SK-N-SH (cell line): ENCODE measurements around the gene FERD3L. TPM values are rescaled to one million over a fixed set of nuclear protein-coding genes. Genes with fewer than 3 reads are reported as not detected.

ENCODE experiments used
- CTCF ChIA-PET: fragments of 300-600, 350-600 bp; formaldehyde crosslinking; extraction: SDS; loops from one replicate; lab custom pipeline; 2021; lab: Yijun Ruan, JAX
- POLR2A ChIA-PET: fragments of 350-600 bp; sonication (Branson Sonifier 250); formaldehyde crosslinking; extraction: SDS; loops from one replicate; lab custom pipeline; 2020; ENCODE audit warnings: antibody characterized with exemption, inconsistent platforms; lab: Yijun Ruan, JAX
- DNase-seq: peaks from one replicate; pipeline ENCODE4 v3.0.0; 2012
- H2AFZ ChIP-seq: fragments of 200-600 bp; sonication (generic); 2 replicates; pipeline ENCODE4 v1.8.1; 2016; ENCODE audit warnings: antibody characterized with exemption, mild to moderate bottlenecking, low read depth
- H3F3A ChIP-seq: fragments of 200-600 bp; sonication (generic); replicated peaks from 2 replicates; pipeline ENCODE3; 2016; ENCODE audit warnings: antibody characterized with exemption, mild to moderate bottlenecking; ENCODE audit not compliant: insufficient read depth
- H3K27ac ChIP-seq, 2 experiments: fragments of 200-500 bp in 1 of 2; fragments of 200-600 bp in 1 of 2; sonication (Bioruptor generic) in 1 of 2; sonication (generic), shearing (Covaris generic) in 1 of 2; 2 replicates each; pipeline versions ENCODE4 v1.5.1 to v1.6.1; 2014 to 2016; ENCODE audit warnings: low read depth in 2 of 2, inconsistent platforms in 1 of 2, low read length in 1 of 2, mild to moderate bottlenecking in 1 of 2, mixed read lengths in 1 of 2
- H3K27me3 ChIP-seq: fragments of 200-600 bp; sonication (generic), shearing (Covaris generic); 2 replicates; pipeline ENCODE4 v1.6.1; 2016; ENCODE audit warnings: mixed run types; ENCODE audit not compliant: insufficient read depth
- H3K36me3 ChIP-seq, 2 experiments: fragments of 200-500 bp in 1 of 2; fragments of 200-600 bp in 1 of 2; sonication (Bioruptor generic) in 1 of 2; sonication (generic) in 1 of 2; replicated peaks in 1 of 2; 2 replicates each; pipeline versions ENCODE3 to v1.5.1; 2014 to 2016; ENCODE audit warnings: low read length in 1 of 2, mild to moderate bottlenecking in 1 of 2; ENCODE audit not compliant: insufficient read depth in 2 of 2, control insufficient read depth in 1 of 2
- H3K4me1 ChIP-seq, 2 experiments: fragments of 200-500 bp in 1 of 2; fragments of 200-600 bp in 1 of 2; sonication (Bioruptor generic) in 1 of 2; sonication (generic), shearing (Covaris generic) in 1 of 2; 2 replicates each; pipeline versions ENCODE4 v1.5.1 to v1.6.1; 2014 to 2016; ENCODE audit warnings: low read depth in 1 of 2, low read length in 1 of 2, mixed run types in 1 of 2; ENCODE audit not compliant: insufficient read depth in 2 of 2, control insufficient read depth in 1 of 2
- H3K4me2 ChIP-seq: fragments of 200-600 bp; sonication (generic), shearing (Covaris generic); 2 replicates; pipeline ENCODE4 v1.6.1; 2017; ENCODE audit warnings: mixed run types
- H3K4me3 ChIP-seq, 2 experiments: fragments of 200-500 bp in 1 of 2; fragments of 200-600 bp in 1 of 2; sonication (Bioruptor generic) in 1 of 2; sonication (generic), shearing (Covaris generic) in 1 of 2; 2 replicates each; pipeline versions ENCODE4 v1.5.1 to v1.8.1; 2014 to 2016; ENCODE audit warnings: low read depth in 2 of 2, inconsistent platforms in 1 of 2, low read length in 1 of 2, mild to moderate bottlenecking in 1 of 2, mixed read lengths in 1 of 2, moderate library complexity in 1 of 2
- H3K79me2 ChIP-seq: fragments of 200-600 bp; sonication (generic); 2 replicates; pipeline ENCODE4 v1.8.1; 2017; ENCODE audit warnings: mild to moderate bottlenecking; ENCODE audit not compliant: insufficient read depth
- H3K9ac ChIP-seq: fragments of 200-600 bp; sonication (generic); 2 replicates; pipeline ENCODE4 v1.6.1; 2017; ENCODE audit warnings: mixed run types
- H3K9me2 ChIP-seq: fragments of 200-600 bp; sonication (generic); 2 replicates; pipeline ENCODE4 v1.6.1; 2017; ENCODE audit warnings: mixed run types
- H3K9me3 ChIP-seq: fragments of 200-600 bp; sonication (generic); 2 replicates; pipeline ENCODE4 v1.6.1; 2017; ENCODE audit warnings: mixed run types, mild to moderate bottlenecking, moderate library complexity
- H4K20me1 ChIP-seq: fragments of 200-600 bp; sonication (generic); 2 replicates; pipeline ENCODE4 v1.6.1; 2017; ENCODE audit warnings: mild to moderate bottlenecking, mixed run types; ENCODE audit not compliant: insufficient read depth
- CHD2 ChIP-seq: fragments of 150-350 bp; IDR thresholded peaks from 2 replicates; pipeline ENCODE4 v1.6.1; 2018; ENCODE audit warnings: low read length; ENCODE audit not compliant: partially characterized antibody
- EP300 ChIP-seq, 2 experiments: IDR thresholded peaks; 2 replicates each; pipeline versions ENCODE4 v1.4.0 to v1.6.1; 2012; ENCODE audit warnings: borderline replicate concordance in 1 of 2, low read depth in 1 of 2, low read length in 1 of 2
- EZH2phosphoT487 ChIP-seq: fragments of 200-600 bp; sonication (generic); IDR thresholded peaks from 2 replicates; pipeline ENCODE4 v1.6.1; 2017; ENCODE audit warnings: low read depth, mixed run types, mild to moderate bottlenecking, antibody characterized with exemption, moderate library complexity, borderline replicate concordance
- FOSL2 ChIP-seq: IDR thresholded peaks from 2 replicates; pipeline ENCODE4 v1.4.0; 2012; ENCODE audit warnings: low read depth, mild to moderate bottlenecking, moderate library complexity, borderline replicate concordance
- GATA2 ChIP-seq: sonication (generic); formaldehyde crosslinking; IDR thresholded peaks from 2 replicates; pipeline ENCODE4 v1.5.0; 2020; ENCODE audit warnings: mild to moderate bottlenecking, missing genetic modification reagents
- MXI1 ChIP-seq: IDR thresholded peaks from 2 replicates; pipeline ENCODE4 v1.6.1; 2012; ENCODE audit warnings: mild to moderate bottlenecking, low read depth, low read length, improper control_type of control experiment
- NFIC ChIP-seq: IDR thresholded peaks from 2 replicates; pipeline ENCODE4 v1.4.0; 2012; ENCODE audit warnings: borderline replicate concordance
- RCOR1 ChIP-seq: fragments of 150-350 bp; IDR thresholded peaks from 2 replicates; pipeline ENCODE4 v1.6.1; 2017; ENCODE audit warnings: antibody characterized with exemption, low read length
- RFX5 ChIP-seq: IDR thresholded peaks from 2 replicates; pipeline ENCODE4 v1.6.1; 2012; ENCODE audit warnings: mild to moderate bottlenecking, improper control_type of control experiment, low read length
- SIN3A ChIP-seq: IDR thresholded peaks from 2 replicates; pipeline ENCODE4 v1.6.1; 2012; ENCODE audit warnings: low read depth, mild to moderate bottlenecking, low read length, moderate library complexity, borderline replicate concordance
- WGBS: methylation state at CpG from one replicate; pipeline ENCODE4 v1.1.6; 2017; ENCODE audit warnings: low lambda C conversion rate; 5-methylcytosine and 5-hydroxymethylcytosine counted together
- polyA plus RNA-seq, 3 experiments: library from polyadenylated mRNA; depleted of rRNA; stranded (reverse); fragments of >200 nt; gene quantifications; 2 replicates each; pipeline ENCODE4 v1.2.3, GENCODE V29; 2012
- TF ChIP-seq, protein P1 (sequence below): IDR thresholded peaks from 2 replicates; pipeline ENCODE4; 2012
- TF ChIP-seq, protein P2 (sequence below): fragments of 200-600 bp; sonication (generic); IDR thresholded peaks from 2 replicates; pipeline ENCODE4 v1.6.1; 2017; ENCODE audit warnings: antibody characterized with exemption, mild to moderate bottlenecking, moderate library complexity
- TF ChIP-seq, protein P3 (sequence below): fragments of 150-350 bp; IDR thresholded peaks from 2 replicates; pipeline ENCODE4 v1.6.1; 2017; ENCODE audit warnings: antibody characterized with exemption, low read length, low read depth, borderline replicate concordance
- TF ChIP-seq, protein P4 (sequence below): IDR thresholded peaks from 2 replicates; pipeline ENCODE4 v1.4.0; 2012; ENCODE audit warnings: low read depth, borderline replicate concordance
- TF ChIP-seq, protein P5 (sequence below): IDR thresholded peaks from 2 replicates; pipeline ENCODE4 v1.6.1; 2012; ENCODE audit warnings: mild to moderate bottlenecking, low read depth, low read length, moderate library complexity

The FERD3L gene
- polyA plus RNA-seq, 1 of the 3 experiments (the other 2 are of a cell fraction): not detected

DNA sequence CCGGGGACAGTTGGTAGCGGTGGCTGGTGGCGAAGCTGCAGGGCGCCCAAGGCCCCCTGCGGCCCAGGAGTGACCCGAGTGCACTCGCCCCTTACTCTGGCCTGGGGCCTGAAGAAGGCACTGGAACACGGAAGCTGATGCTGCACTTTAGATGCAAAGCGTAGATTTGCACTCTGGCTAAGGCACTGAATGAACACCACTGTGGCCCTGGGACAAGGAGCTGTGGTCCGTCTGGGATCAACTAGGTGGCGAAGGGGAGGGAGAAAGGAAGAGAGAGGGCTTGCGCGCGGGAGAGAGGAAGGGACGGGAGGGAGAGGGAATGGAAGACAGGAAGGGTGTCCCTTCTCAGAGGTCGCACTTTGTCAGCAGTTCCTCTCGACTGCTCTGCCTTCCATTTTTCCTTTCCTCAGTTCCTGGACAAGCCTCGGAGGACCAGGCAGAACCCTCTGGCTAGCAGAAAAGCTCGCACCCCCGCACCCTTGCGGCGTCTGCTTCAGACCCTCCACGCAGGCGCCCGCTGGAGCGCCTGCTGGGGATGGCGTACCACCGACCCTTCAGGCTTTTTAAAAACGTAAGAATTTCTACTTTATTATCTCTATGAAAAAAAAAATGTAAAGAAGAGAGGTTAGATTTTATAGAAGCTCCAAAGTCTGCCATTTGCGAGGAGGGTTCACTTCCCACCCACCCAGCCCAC lies 1.2 kb downstream of the FERD3L start:
- ChIA-PET POLR2A (no interaction called here), CTCF (no interaction called here)
- 68% methylated on average over 30 of the region's 30 CpGs for WGBS
- Histone ChIP-seq H3K4me2 (no peak overlapping the region), H3K79me2 (no peaks in the 10 kb centered on the region), H2AFZ (no peak overlapping the region), H3K27ac (no peak overlapping the region), H3K4me1 (no peaks in the 10 kb centered on the region), H3F3A (no peaks in the 10 kb centered on the region), H3K27me3 (no peaks in the 10 kb centered on the region), H3K36me3 (no peaks in the 10 kb centered on the region), H3K9me3 (no peaks in the 10 kb centered on the region)
- TF ChIP-seq GATA2 (CRISPR knock-in tag) (no peak), FOSL2 (no peak), EP300 (IDR thresholded peaks at IDR 0.05; ENCODE audit: borderline replicate concordance in 1 of 2, low read depth in 1 of 2, low read length in 1 of 2) (no peak)
- TF ChIP-seq, protein P1, sequence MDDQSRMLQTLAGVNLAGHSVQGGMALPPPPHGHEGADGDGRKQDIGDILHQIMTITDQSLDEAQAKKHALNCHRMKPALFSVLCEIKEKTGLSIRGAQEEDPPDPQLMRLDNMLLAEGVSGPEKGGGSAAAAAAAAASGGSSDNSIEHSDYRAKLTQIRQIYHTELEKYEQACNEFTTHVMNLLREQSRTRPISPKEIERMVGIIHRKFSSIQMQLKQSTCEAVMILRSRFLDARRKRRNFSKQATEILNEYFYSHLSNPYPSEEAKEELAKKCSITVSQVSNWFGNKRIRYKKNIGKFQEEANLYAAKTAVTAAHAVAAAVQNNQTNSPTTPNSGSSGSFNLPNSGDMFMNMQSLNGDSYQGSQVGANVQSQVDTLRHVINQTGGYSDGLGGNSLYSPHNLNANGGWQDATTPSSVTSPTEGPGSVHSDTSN: no peak
- TF ChIP-seq, all 33 proteins: peak for 0
- no peak overlapping the region for H3K9ac ChIP-seq
- H3K9me2 ChIP-seq: 0 out of 2 replicates have a peak, but pooled peaks cover 3% of the 10 kb centered on the region
- DNase-seq: peak; percentile 23
- H3K4me3 ChIP-seq: no peak overlapping the region
- no peaks in the 10 kb centered on the region for H4K20me1 ChIP-seq

GRCh38 chr7:19139706-19140327 lies 5.4 kb downstream of the FERD3L start:
- Histone ChIP-seq H4K20me1 (no peaks in the 10 kb centered on the region), H3K4me1 (no peaks in the 10 kb centered on the region), H3K9me3 (no peaks in the 10 kb centered on the region), H3K4me3 (no peak overlapping the region), H3K27ac (no peak overlapping the region), H3K9me2 (no peaks in the 10 kb centered on the region), H3F3A (no peaks in the 10 kb centered on the region), H3K36me3 (no peaks in the 10 kb centered on the region), H3K4me2 (no peak overlapping the region), H3K27me3 (no peaks in the 10 kb centered on the region), H2AFZ (no peak overlapping the region), H3K9ac (no peak overlapping the region), H3K79me2 (no peaks in the 10 kb centered on the region)
- WGBS: 56% methylated on average over 4 of the region's 4 CpGs
- POLR2A ChIA-PET: no interaction called here
- no peak for TF ChIP-seq MXI1
- no peak for TF ChIP-seq CHD2
- TF ChIP-seq EZH2phosphoT487: no peak
- TF ChIP-seq, protein P2, sequence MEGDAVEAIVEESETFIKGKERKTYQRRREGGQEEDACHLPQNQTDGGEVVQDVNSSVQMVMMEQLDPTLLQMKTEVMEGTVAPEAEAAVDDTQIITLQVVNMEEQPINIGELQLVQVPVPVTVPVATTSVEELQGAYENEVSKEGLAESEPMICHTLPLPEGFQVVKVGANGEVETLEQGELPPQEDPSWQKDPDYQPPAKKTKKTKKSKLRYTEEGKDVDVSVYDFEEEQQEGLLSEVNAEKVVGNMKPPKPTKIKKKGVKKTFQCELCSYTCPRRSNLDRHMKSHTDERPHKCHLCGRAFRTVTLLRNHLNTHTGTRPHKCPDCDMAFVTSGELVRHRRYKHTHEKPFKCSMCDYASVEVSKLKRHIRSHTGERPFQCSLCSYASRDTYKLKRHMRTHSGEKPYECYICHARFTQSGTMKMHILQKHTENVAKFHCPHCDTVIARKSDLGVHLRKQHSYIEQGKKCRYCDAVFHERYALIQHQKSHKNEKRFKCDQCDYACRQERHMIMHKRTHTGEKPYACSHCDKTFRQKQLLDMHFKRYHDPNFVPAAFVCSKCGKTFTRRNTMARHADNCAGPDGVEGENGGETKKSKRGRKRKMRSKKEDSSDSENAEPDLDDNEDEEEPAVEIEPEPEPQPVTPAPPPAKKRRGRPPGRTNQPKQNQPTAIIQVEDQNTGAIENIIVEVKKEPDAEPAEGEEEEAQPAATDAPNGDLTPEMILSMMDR: no peak
- TF ChIP-seq RCOR1: no peak
- TF ChIP-seq, protein P3, sequence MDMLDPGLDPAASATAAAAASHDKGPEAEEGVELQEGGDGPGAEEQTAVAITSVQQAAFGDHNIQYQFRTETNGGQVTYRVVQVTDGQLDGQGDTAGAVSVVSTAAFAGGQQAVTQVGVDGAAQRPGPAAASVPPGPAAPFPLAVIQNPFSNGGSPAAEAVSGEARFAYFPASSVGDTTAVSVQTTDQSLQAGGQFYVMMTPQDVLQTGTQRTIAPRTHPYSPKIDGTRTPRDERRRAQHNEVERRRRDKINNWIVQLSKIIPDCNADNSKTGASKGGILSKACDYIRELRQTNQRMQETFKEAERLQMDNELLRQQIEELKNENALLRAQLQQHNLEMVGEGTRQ: no peak
- no peak for TF ChIP-seq SIN3A
- TF ChIP-seq, protein P4, sequence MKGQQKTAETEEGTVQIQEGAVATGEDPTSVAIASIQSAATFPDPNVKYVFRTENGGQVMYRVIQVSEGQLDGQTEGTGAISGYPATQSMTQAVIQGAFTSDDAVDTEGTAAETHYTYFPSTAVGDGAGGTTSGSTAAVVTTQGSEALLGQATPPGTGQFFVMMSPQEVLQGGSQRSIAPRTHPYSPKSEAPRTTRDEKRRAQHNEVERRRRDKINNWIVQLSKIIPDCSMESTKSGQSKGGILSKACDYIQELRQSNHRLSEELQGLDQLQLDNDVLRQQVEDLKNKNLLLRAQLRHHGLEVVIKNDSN: no peak
- TF ChIP-seq NFIC: no peak
- no peak for TF ChIP-seq EP300 (IDR thresholded peaks at IDR 0.05; ENCODE audit: borderline replicate concordance in 1 of 2, low read depth in 1 of 2, low read length in 1 of 2)
- TF ChIP-seq, protein P5, sequence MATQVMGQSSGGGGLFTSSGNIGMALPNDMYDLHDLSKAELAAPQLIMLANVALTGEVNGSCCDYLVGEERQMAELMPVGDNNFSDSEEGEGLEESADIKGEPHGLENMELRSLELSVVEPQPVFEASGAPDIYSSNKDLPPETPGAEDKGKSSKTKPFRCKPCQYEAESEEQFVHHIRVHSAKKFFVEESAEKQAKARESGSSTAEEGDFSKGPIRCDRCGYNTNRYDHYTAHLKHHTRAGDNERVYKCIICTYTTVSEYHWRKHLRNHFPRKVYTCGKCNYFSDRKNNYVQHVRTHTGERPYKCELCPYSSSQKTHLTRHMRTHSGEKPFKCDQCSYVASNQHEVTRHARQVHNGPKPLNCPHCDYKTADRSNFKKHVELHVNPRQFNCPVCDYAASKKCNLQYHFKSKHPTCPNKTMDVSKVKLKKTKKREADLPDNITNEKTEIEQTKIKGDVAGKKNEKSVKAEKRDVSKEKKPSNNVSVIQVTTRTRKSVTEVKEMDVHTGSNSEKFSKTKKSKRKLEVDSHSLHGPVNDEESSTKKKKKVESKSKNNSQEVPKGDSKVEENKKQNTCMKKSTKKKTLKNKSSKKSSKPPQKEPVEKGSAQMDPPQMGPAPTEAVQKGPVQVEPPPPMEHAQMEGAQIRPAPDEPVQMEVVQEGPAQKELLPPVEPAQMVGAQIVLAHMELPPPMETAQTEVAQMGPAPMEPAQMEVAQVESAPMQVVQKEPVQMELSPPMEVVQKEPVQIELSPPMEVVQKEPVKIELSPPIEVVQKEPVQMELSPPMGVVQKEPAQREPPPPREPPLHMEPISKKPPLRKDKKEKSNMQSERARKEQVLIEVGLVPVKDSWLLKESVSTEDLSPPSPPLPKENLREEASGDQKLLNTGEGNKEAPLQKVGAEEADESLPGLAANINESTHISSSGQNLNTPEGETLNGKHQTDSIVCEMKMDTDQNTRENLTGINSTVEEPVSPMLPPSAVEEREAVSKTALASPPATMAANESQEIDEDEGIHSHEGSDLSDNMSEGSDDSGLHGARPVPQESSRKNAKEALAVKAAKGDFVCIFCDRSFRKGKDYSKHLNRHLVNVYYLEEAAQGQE: no peak
- TF ChIP-seq RFX5: no peak
- CTCF ChIA-PET: interaction anchor here (1.2 to 1.3 kb wide), 3 partner anchors 18 to 103 kb away, joined by 4 to 5 read pairs (median 4); no protein-coding TSS in a partner anchor
- no peak for DNase-seq
